ENCODE measurements around the gene SCAMP1. TPM values are rescaled to one million over a fixed set of nuclear protein-coding genes. Genes with fewer than 3 reads are reported as not detected.

The SCAMP1 gene
- total RNA-seq, 6 experiments from 2014 or later, result 37.4 to 50.6 (median 44.9) TPM

DNA sequence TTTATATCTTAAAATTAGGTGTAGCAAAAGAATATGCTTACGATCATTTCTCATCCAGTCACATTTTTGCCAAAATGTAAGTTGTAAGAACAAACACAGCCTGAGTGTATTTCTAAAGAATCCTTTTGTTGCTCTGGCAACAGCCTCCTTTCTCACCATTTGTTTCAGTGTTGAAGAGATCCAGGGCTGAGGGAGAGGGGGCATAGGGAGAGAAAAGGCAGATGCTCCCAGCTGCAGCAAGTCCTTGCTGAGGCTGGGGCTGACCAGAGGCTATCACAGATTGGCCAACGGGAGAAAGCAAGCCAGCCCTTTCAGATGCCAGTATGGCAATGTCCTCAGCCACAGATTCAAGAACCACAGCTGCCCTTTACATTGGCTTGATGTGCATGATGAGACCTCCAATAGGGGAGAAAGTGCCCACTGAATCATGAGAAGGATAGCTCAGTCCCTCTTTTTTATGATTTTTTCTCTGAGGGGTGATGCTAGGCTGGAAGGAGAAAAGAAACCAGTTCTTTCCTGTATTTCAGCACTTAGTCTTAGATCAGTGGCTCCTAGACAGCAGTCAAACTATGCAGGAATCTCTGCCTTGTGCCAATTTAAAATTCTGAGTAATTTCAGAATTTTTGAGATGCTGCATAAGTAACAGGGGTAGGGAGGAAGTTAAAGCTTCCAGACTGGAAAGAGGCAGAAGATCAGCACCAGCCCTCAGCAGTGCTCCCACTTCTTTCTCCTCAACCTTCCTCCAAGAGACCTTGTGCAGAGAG, 146.0 kb downstream of the SCAMP1 start:
- peak overlapping the region; percentile 65 for H3K27ac Mint-ChIP-seq
- peaks cover 4% of the 10 kb centered on the region for H3K27me3 Mint-ChIP-seq (ENCODE audit: insufficient read depth)
- peaks cover 89% of the 10 kb centered on the region for H3K4me1 Mint-ChIP-seq (ENCODE audit: low read depth)
- no peaks in the 10 kb centered on the region; the same call in none of the 2 replicates for H3K36me3 Mint-ChIP-seq (ENCODE audit: low read depth)
- H3K9me3 Mint-ChIP-seq, result no peaks in the 10 kb centered on the region
- TF ChIP-seq, protein P1, sequence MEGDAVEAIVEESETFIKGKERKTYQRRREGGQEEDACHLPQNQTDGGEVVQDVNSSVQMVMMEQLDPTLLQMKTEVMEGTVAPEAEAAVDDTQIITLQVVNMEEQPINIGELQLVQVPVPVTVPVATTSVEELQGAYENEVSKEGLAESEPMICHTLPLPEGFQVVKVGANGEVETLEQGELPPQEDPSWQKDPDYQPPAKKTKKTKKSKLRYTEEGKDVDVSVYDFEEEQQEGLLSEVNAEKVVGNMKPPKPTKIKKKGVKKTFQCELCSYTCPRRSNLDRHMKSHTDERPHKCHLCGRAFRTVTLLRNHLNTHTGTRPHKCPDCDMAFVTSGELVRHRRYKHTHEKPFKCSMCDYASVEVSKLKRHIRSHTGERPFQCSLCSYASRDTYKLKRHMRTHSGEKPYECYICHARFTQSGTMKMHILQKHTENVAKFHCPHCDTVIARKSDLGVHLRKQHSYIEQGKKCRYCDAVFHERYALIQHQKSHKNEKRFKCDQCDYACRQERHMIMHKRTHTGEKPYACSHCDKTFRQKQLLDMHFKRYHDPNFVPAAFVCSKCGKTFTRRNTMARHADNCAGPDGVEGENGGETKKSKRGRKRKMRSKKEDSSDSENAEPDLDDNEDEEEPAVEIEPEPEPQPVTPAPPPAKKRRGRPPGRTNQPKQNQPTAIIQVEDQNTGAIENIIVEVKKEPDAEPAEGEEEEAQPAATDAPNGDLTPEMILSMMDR (IDR thresholded peaks at IDR 0.05), result no peak
- DNase-seq, result peak; percentile 28
- H3K4me3 Mint-ChIP-seq, result no peak overlapping the region

DNA sequence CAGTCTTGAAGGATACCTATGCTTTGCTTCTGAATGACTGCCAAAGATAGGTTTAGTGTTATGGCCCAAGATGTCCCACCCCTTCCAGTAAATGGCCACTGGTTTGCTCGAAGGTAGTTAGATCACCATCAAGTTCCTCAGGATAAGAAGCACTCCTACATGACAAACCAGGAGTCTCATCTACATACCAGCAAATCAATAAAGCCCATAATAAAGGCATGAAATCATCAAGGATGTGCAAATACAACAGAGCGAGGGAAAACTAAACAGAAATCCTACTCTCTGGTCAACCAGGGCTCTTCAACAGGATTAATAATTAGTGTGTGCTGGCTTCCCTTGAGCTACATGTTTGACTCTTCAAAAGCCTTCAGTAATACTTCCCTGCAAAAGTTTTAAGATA, 147.1 kb downstream of the SCAMP1 start:
- DNase-seq, result no peak
- TF ChIP-seq, protein P1 (IDR thresholded peaks at IDR 0.05), result no peak
- H3K9me3 Mint-ChIP-seq, result no peaks in the 10 kb centered on the region
- peaks cover 78% of the 10 kb centered on the region for H3K4me1 Mint-ChIP-seq (ENCODE audit: low read depth)
- H3K27ac Mint-ChIP-seq, result peak overlapping the region; percentile 73
- H3K36me3 Mint-ChIP-seq (ENCODE audit: low read depth), result no peaks in the 10 kb centered on the region; the same call in none of the 2 replicates
- peak overlapping the region; percentile 25; the same call in 1 of the 2 replicates for H3K4me3 Mint-ChIP-seq
- peaks cover 4% of the 10 kb centered on the region for H3K27me3 Mint-ChIP-seq (ENCODE audit: insufficient read depth)

DNA sequence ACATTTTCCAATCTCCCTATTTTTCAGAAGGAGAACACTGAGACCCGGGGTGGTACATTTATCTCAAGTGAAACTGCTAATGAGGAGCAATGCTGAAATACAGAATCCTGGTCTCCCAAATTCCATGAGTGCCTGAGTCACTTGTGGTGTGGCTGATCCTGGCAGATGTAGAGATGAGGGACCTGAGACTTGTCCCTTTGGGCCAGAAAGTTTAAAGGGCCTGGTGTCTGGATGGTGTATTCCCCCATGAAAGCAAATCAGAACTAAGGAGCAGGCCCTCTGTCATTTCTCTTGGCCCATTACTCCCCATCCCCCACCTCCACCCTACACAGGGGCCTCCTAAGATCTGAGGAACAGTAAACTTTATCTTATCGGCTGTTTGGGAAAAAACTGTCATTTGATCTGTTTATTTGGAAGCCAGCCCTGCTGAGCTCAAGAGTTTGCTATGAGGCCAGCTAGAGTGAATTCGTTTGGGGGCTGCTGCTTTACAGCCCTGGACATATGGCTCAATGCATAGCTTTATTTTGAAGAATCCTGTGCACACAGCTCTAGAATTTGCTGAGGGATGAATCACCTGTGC, 147.9 kb downstream of the SCAMP1 start:
- H3K36me3 Mint-ChIP-seq (ENCODE audit: low read depth), result no peaks in the 10 kb centered on the region; the same call in none of the 2 replicates
- peak overlapping the region; percentile 73 for H3K27ac Mint-ChIP-seq
- peak; percentile 40 for DNase-seq
- peak overlapping the region; percentile 25; the same call in 1 of the 2 replicates for H3K4me3 Mint-ChIP-seq
- TF ChIP-seq, protein P1 (IDR thresholded peaks at IDR 0.05), result no peak
- no peaks in the 10 kb centered on the region for H3K9me3 Mint-ChIP-seq
- peaks cover 74% of the 10 kb centered on the region for H3K4me1 Mint-ChIP-seq (ENCODE audit: low read depth)
- H3K27me3 Mint-ChIP-seq (ENCODE audit: insufficient read depth), result peaks cover 4% of the 10 kb centered on the region

DNA sequence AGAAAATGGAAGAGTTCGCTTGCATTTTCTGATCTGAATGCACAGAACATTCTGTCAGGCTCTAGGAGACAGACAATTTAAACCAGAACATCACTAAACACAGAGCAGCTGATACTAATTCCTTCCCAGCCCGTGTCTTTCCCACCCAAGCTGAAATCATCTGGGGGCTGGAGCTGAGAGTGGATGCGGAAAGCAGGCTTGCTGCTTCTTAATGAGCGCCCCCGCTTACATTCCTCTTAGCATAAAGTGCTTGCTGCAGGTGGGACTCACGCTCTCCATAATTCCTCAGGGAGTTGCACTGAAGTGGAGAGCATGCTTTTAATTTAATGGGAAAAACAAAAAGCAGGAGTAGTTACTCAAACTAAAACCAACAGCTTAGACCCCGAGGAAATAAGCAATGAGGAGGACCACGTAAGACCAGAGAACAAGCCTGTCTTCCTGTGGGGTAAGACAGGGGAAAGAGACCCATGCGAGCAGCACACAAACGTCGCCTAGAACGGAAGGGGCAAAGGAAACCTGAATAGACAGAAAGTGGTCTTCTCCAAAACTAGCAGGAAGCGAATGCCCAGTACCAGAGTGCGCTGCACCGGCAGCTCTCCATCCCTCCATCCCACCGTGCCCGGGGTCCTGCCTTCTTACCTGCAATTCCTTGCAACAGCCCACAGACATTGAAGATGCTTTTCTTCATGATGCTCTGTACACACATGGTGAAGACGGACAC, 148.9 kb downstream of the SCAMP1 start:
- H3K9me3 Mint-ChIP-seq, result no peaks in the 10 kb centered on the region
- peaks cover 4% of the 10 kb centered on the region for H3K27me3 Mint-ChIP-seq (ENCODE audit: insufficient read depth)
- H3K4me3 Mint-ChIP-seq, result peak overlapping the region; percentile 42; the same call in 1 of the 2 replicates
- H3K4me1 Mint-ChIP-seq (ENCODE audit: low read depth), result peaks cover 71% of the 10 kb centered on the region
- H3K27ac Mint-ChIP-seq, result no peak overlapping the region
- H3K36me3 Mint-ChIP-seq (ENCODE audit: low read depth), result no peaks in the 10 kb centered on the region; the same call in none of the 2 replicates
- no peak for DNase-seq
- TF ChIP-seq, protein P1 (IDR thresholded peaks at IDR 0.05), result no peak

DNA sequence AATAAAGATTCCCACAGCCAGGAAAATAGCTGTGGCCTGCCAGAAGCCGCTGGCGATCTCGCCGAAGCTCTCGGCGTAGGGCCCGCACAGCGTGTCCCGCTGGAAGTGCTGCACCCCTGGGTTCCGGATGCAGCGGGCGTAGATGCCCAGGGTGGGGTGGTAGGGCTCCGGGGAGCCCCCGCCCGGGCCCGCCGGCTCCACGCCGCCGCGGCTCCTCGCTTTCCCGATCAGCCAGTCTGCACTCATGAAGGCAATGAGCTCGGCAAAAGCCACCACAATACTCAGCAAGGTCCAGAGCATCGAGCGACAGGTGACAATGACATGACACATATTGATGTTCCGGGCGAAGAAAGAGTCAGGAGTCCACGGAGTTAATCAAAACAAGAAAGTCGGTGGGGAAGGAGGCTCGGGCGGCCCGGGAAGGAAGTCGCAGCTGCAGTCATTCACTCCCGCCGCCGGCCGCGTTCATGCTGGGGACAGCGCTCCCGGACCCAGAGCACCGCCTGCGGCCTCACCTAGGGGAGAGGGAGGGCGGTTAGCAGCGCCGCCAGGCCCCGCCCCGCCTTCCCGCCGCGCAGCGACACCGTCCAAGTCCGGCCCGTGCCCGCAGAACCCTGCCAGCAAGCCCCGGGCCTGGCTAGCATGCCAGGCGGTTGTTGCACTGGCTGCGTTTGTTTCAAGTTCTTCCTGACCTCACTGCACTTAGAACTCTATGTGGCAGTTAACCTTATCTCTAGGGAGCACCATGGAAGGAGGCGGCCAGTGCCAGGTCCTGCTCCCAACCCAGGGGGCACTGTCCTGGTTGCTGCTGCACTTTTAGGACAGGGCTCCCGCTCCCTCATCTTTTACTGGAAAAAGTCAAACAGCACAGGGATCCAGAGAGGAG, 149.7 kb downstream of the SCAMP1 start:
- Mint-ChIP-seq H3K36me3 (ENCODE audit: low read depth) (no peaks in the 10 kb centered on the region; the same call in none of the 2 replicates), H3K4me1 (ENCODE audit: low read depth) (peaks cover 71% of the 10 kb centered on the region), H3K27me3 (ENCODE audit: insufficient read depth) (peaks cover 4% of the 10 kb centered on the region; the same call in 1 of the 2 replicates), H3K9me3 (no peaks in the 10 kb centered on the region), H3K4me3 (peak overlapping the region; percentile 70), H3K27ac (peak overlapping the region; percentile 54)
- no peak for DNase-seq
- TF ChIP-seq, protein P1 (IDR thresholded peaks at IDR 0.05), result peak; percentile 57; the same call in 1 of the 2 replicates

All from HFFc6 (cell line).